HG02852 (cell line): ENCODE results near the gene LRRC3C.

Source experiments
- ATAC-seq: cut with Tn5 transposase; IDR thresholded peaks from one replicate; pipeline ENCODE4 v1.9.1; 2021; ENCODE audit warnings: mild to moderate bottlenecking, moderate library complexity; ENCODE audit not compliant: unreplicated experiment

Gene LRRC3C

GRCh38 chr17:39923836-39924690, 3.5 kb upstream of the LRRC3C start:
- ATAC-seq = no peak

- ATAC-seq = no peak
Observed at GRCh38 chr17:39924691-39925055, 2.9 kb upstream of the LRRC3C start.

GRCh38 chr17:39925282-39926134, 2.0 kb upstream of the LRRC3C start:
- no peak for ATAC-seq

- no peak for ATAC-seq
Observed at GRCh38 chr17:39926135-39926587, 1.4 kb upstream of the LRRC3C start.

GRCh38 chr17:39926588-39927100, 888 bp upstream of the LRRC3C start:
- peak; percentile 33 for ATAC-seq

- ATAC-seq = peak; percentile 13
Observed at GRCh38 chr17:39927929-39928857, 661 bp downstream of the LRRC3C start.

- ATAC-seq = no peak
Observed at GRCh38 chr17:39928858-39929645, 1.5 kb downstream of the LRRC3C start.

GRCh38 chr17:39929646-39930407, 2.3 kb downstream of the LRRC3C start:
- no peak for ATAC-seq

GRCh38 chr17:39933912-39934311, 6.4 kb downstream of the LRRC3C start:
- ATAC-seq = no peak

- no peak for ATAC-seq
Observed at GRCh38 chr17:39934324-39934723, 6.8 kb downstream of the LRRC3C start.

GRCh38 chr17:39935909-39936308, 8.4 kb downstream of the LRRC3C start:
- no peak for ATAC-seq

- no peak for ATAC-seq
Observed at GRCh38 chr17:39937447-39937846, 9.9 kb downstream of the LRRC3C start.

GRCh38 chr17:39938140-39938869, 10.8 kb downstream of the LRRC3C start:
- ATAC-seq = no peak

GRCh38 chr17:39939106-39939505, 11.6 kb downstream of the LRRC3C start:
- ATAC-seq = no peak

- peak; percentile 76 for ATAC-seq
Observed at GRCh38 chr17:39939588-39940419, 12.3 kb downstream of the LRRC3C start.

- no peak for ATAC-seq
Observed at GRCh38 chr17:39943702-39944392, 16.3 kb downstream of the LRRC3C start.

- no peak for ATAC-seq
Observed at GRCh38 chr17:39944393-39944711, 16.8 kb downstream of the LRRC3C start.
